Measurements from ENCODE around the gene ENTHD1. TPM values are rescaled to one million over a fixed set of nuclear protein-coding genes. Genes with fewer than 3 reads are reported as not detected.

Gene ENTHD1
- total and polyA plus RNA-seq, 2 of the 8 experiments (the other 6 are each of a cell fraction or from before 2014, with no cell fraction given): not detected

GRCh38 chr22:39763276-39763675, 130.3 kb downstream of the ENTHD1 start:
- no peak overlapping the region for H3K27ac ChIP-seq (ENCODE audit: low read depth, low read length)
- H2AK5ac ChIP-seq (ENCODE audit: low read depth, low read length): no peak overlapping the region
- no peaks in the 10 kb centered on the region for H3K9me3 ChIP-seq (ENCODE audit: insufficient read depth in 2 of 2, low read depth in 1 of 2, low read length in 1 of 2)
- no peaks in the 10 kb centered on the region for H3K79me2 ChIP-seq (ENCODE audit: control insufficient read depth in 1 of 2, insufficient read depth in 2 of 2, low read length in 2 of 2)
- H2BK15ac ChIP-seq (ENCODE audit: low read length): no peak overlapping the region
- no peak for DNase-seq (ENCODE audit: low read depth in 1 of 2, low spot score in 2 of 2)
- no peaks in the 10 kb centered on the region for H3K36me3 ChIP-seq (ENCODE audit: control insufficient read depth in 2 of 4, insufficient read depth in 4 of 4, low read length in 3 of 4)
- no peak for FAIRE-seq
- H3K4me3 ChIP-seq (ENCODE audit: extremely low read depth in 1 of 4, insufficient read depth in 2 of 4, low read depth in 3 of 4, low read length in 4 of 4): no peak overlapping the region
- no peak overlapping the region for H2BK12ac ChIP-seq (ENCODE audit: low read depth, low read length)
- H4K5ac ChIP-seq (ENCODE audit: insufficient read length, low read depth, low read length): no peak overlapping the region
- POLR2A ChIA-PET (ENCODE audit: partially characterized antibody): no interaction called here
- H2BK5ac ChIP-seq (ENCODE audit: low read depth, low read length): no peak overlapping the region
- H3K23ac ChIP-seq (ENCODE audit: insufficient read length): no peak overlapping the region
- no peak overlapping the region for H4K91ac ChIP-seq (replicated peaks; ENCODE audit: insufficient read length, low read length)
- H4K20me1 ChIP-seq (replicated peaks in 1 of 2; ENCODE audit: control insufficient read depth in 1 of 2, insufficient read depth in 2 of 2, low read length in 2 of 2): no peaks in the 10 kb centered on the region
- no peak overlapping the region for H3K4me2 ChIP-seq (ENCODE audit: insufficient read depth in 1 of 2, low read depth in 2 of 2, low read length in 2 of 2)
- no peak overlapping the region for H2BK120ac ChIP-seq (replicated peaks; ENCODE audit: low read depth, low read length)
- CTCF ChIA-PET (ENCODE audit: partially characterized antibody): interaction anchor here (1.5 to 1.6 kb wide), 2 partner anchors 9 to 15 kb away, joined by 6 to 8 read pairs; no protein-coding TSS in a partner anchor
- 88% methylated on average over 4 of the region's 4 CpGs; no CpG with 5 or more reads in 1 of the 2 experiments for WGBS, 2 experiments (ENCODE audit: extremely low coverage in 1 of 2, insufficient coverage in 1 of 2, insufficient read length in 1 of 2, insufficient replicate concordance in 2 of 2, low coverage in 1 of 2, low lambda C conversion rate in 2 of 2, missing lambda C conversion rate in 1 of 2)
- H3K9ac ChIP-seq (replicated peaks in 1 of 4; ENCODE audit: extremely low read depth in 1 of 4, low read depth in 3 of 4, low read length in 3 of 4): no peak overlapping the region
- H3K23me2 ChIP-seq (ENCODE audit: low read depth, low read length): no peaks in the 10 kb centered on the region
- no peaks in the 10 kb centered on the region for H3K79me1 ChIP-seq (ENCODE audit: low read depth, low read length)
- no peak overlapping the region for H4K8ac ChIP-seq (ENCODE audit: extremely low read depth, insufficient read depth, low read length)
- no peak overlapping the region for H3K4ac ChIP-seq (replicated peaks; ENCODE audit: insufficient read length, low read depth, low read length)
- H3K4me1 ChIP-seq (replicated peaks in 1 of 4; ENCODE audit: control insufficient read depth in 3 of 4, insufficient read depth in 4 of 4, low read length in 3 of 4): no peaks in the 10 kb centered on the region
- no peak overlapping the region for H3K56ac ChIP-seq (replicated peaks; ENCODE audit: insufficient read length, low read depth, low read length)
- H3K18ac ChIP-seq (ENCODE audit: extremely low read depth, low read length): no peak overlapping the region
- H3K14ac ChIP-seq (ENCODE audit: insufficient read length): no peak overlapping the region
- 0 out of 2 replicates have a peak overlapping the region, but pooled peaks have one; percentile 16 for H2AFZ ChIP-seq (ENCODE audit: low read length)
- no peaks in the 10 kb centered on the region for H3K27me3 ChIP-seq (replicated peaks in 1 of 4; ENCODE audit: control insufficient read depth in 3 of 4, extremely low read depth in 1 of 4, insufficient read depth in 3 of 4, low read length in 3 of 4)
- no peak overlapping the region for H2BK20ac ChIP-seq (ENCODE audit: low read length)
- TF ChIP-seq JUN (IDR thresholded peaks at IDR 0.05; ENCODE audit: low read depth, low read length): no peak
- no peak for TF ChIP-seq KDM5A (IDR thresholded peaks at IDR 0.05; ENCODE audit: low read length)
- TF ChIP-seq SRF (IDR thresholded peaks at IDR 0.05; ENCODE audit: low read depth, low read length): no peak
- no peak for TF ChIP-seq EGR1 (IDR thresholded peaks at IDR 0.05; ENCODE audit: borderline replicate concordance, low read depth, low read length)
- TF ChIP-seq BCL11A (IDR thresholded peaks at IDR 0.05; ENCODE audit: low read depth in 2 of 2, low read length in 2 of 2): no peak
- no peak for TF ChIP-seq RNF2 (IDR thresholded peaks at IDR 0.05; ENCODE audit: borderline replicate concordance, low read depth, low read length, missing control alignments, poor library complexity, severe bottlenecking)
- no peak for TF ChIP-seq EP300 (IDR thresholded peaks at IDR 0.05; ENCODE audit: borderline replicate concordance in 1 of 2, low read depth in 2 of 2, low read length in 2 of 2)
- no peak for TF ChIP-seq KDM4A (IDR thresholded peaks at IDR 0.05; ENCODE audit: low read depth, low read length, severe bottlenecking)
- no peak for TF ChIP-seq E2F6 (IDR thresholded peaks at IDR 0.05)
- no peak for TF ChIP-seq USF2 (IDR thresholded peaks at IDR 0.05; ENCODE audit: low read length)
- no peak for TF ChIP-seq NANOG (IDR thresholded peaks at IDR 0.05; ENCODE audit: insufficient read depth, low read depth, low read length, poor library complexity, severe bottlenecking)
- no peak for TF ChIP-seq SIX5 (IDR thresholded peaks at IDR 0.05; ENCODE audit: low read depth, low read length)

Data from H1 (cell line).